Activated T-cell treated with anti-CD3 and anti-CD28 coated beads, Interleukin-2, amount 50 U/mL, for 1 hour (primary cell): ENCODE data around the gene TSPAN18.

Source experiments
- DNase-seq: peaks from one replicate; pipeline ENCODE4 v3.0.0-alpha.2; 2020

TSPAN18 gene

GRCh38 chr11:44831605-44832394, 105.0 kb downstream of the TSPAN18 start:
- DNase-seq = no peak

- DNase-seq = no peak
These were observed 105.7 kb downstream of the TSPAN18 start for GRCh38 chr11:44832452-44832851.

- no peak for DNase-seq
These were observed 106.6 kb downstream of the TSPAN18 start for GRCh38 chr11:44833221-44833876.

- DNase-seq = no peak
These were observed 107.2 kb downstream of the TSPAN18 start for GRCh38 chr11:44833877-44834452.

GRCh38 chr11:44834846-44835245, 108.1 kb downstream of the TSPAN18 start:
- DNase-seq = no peak

- DNase-seq = no peak
These were observed 108.5 kb downstream of the TSPAN18 start for GRCh38 chr11:44835296-44835695.

- no peak for DNase-seq
These were observed 109.2 kb downstream of the TSPAN18 start for GRCh38 chr11:44835938-44836337.

- DNase-seq = no peak
These were observed 110.9 kb downstream of the TSPAN18 start for GRCh38 chr11:44837661-44838060.

GRCh38 chr11:44839458-44840084, 112.8 kb downstream of the TSPAN18 start:
- no peak for DNase-seq

GRCh38 chr11:44840085-44840478, 113.3 kb downstream of the TSPAN18 start:
- no peak for DNase-seq

- no peak for DNase-seq
These were observed 113.9 kb downstream of the TSPAN18 start for GRCh38 chr11:44840521-44841251.

GRCh38 chr11:44842220-44842619, 115.5 kb downstream of the TSPAN18 start:
- DNase-seq = no peak

GRCh38 chr11:44846852-44847251, 120.1 kb downstream of the TSPAN18 start:
- DNase-seq = no peak

- no peak for DNase-seq
These were observed 120.6 kb downstream of the TSPAN18 start for GRCh38 chr11:44847316-44847715.

- DNase-seq = no peak
These were observed 121.6 kb downstream of the TSPAN18 start for GRCh38 chr11:44848203-44848962.

GRCh38 chr11:44848963-44849350, 122.2 kb downstream of the TSPAN18 start:
- DNase-seq = no peak

GRCh38 chr11:44849424-44849823, 122.7 kb downstream of the TSPAN18 start:
- DNase-seq = no peak

GRCh38 chr11:44849922-44850321, 123.2 kb downstream of the TSPAN18 start:
- no peak for DNase-seq

GRCh38 chr11:44851496-44851895, 124.7 kb downstream of the TSPAN18 start:
- DNase-seq = no peak

- no peak for DNase-seq
These were observed 125.5 kb downstream of the TSPAN18 start for GRCh38 chr11:44852159-44852747.

GRCh38 chr11:44852952-44853351, 126.2 kb downstream of the TSPAN18 start:
- no peak for DNase-seq

- no peak for DNase-seq
These were observed 126.9 kb downstream of the TSPAN18 start for GRCh38 chr11:44853666-44854065.
